CD4-positive, alpha-beta memory T cell (primary cell): Measurements from ENCODE around the gene XK. TPM values are rescaled to one million over a fixed set of nuclear protein-coding genes. Genes with fewer than 3 reads are reported as not detected.
A peak's percentile ranks its signal among the peaks of the same experiment; 100 is the strongest.
"Not testable (repeated sequence)": the region's sequence is repeated elsewhere in the genome, so short reads cannot be mapped to it uniquely, and the experiment has no call there.

Source experiments
- CTCF ChIA-PET: fragments of 350-600 bp; sonication (Branson Sonifier 250); formaldehyde crosslinking; loops from one replicate; lab custom pipeline; 2021; ENCODE audit warnings: inconsistent platforms; ENCODE audit not compliant: partially characterized antibody; lab: Charles Lee
- POLR2A ChIA-PET: fragments of 350-600 bp; sonication (Branson Sonifier 250); formaldehyde crosslinking; loops from one replicate; lab custom pipeline; 2021; ENCODE audit not compliant: partially characterized antibody; lab: Charles Lee
- DNase-seq, 5 donors: peaks; one replicate each; pipeline versions ENCODE4 v3.0.0 to v3.0.0-alpha.2; 2020 to 2022; ENCODE audit warnings: mixed read lengths in 1 of 5
- H3K27ac ChIP-seq: one replicate; pipeline ENCODE4 v1.7.0; 2013; ENCODE audit warnings: low read depth, low read length
- H3K27me3 ChIP-seq: 2 replicates; pipeline ENCODE4 v1.7.0; 2013; ENCODE audit warnings: mild to moderate bottlenecking, low read length, moderate library complexity; ENCODE audit not compliant: insufficient read depth
- H3K36me3 ChIP-seq: 2 replicates; pipeline ENCODE4 v1.7.0; 2013; ENCODE audit warnings: mild to moderate bottlenecking, low read length, moderate library complexity; ENCODE audit not compliant: insufficient read depth
- H3K4me1 ChIP-seq: 2 replicates; pipeline ENCODE4 v1.7.0; 2013; ENCODE audit warnings: mild to moderate bottlenecking, low read length, moderate library complexity; ENCODE audit not compliant: insufficient read depth
- H3K4me3 ChIP-seq, 2 donors: one replicate each; pipeline ENCODE4 v1.7.0; 2013; ENCODE audit warnings: low read length in 2 of 2, mild to moderate bottlenecking in 1 of 2
- H3K9me3 ChIP-seq, 2 donors: one replicate each; pipeline ENCODE4 v1.7.0; 2013; ENCODE audit warnings: low read length in 2 of 2, control low read depth in 1 of 2; ENCODE audit not compliant: control insufficient read depth in 1 of 2
- H3K27ac Mint-ChIP-seq, 7 donors: one replicate each; pipeline ENCODE4 v1.8.0; 2020 to 2021; ENCODE audit warnings: mixed read lengths in 7 of 7, mild to moderate bottlenecking in 6 of 7, inconsistent platforms in 3 of 7, moderate library complexity in 3 of 7
- H3K27me3 Mint-ChIP-seq, 2 donors: one replicate each; pipeline ENCODE4 v1.8.0; 2020 to 2021; ENCODE audit warnings: mixed read lengths in 2 of 2
- H3K36me3 Mint-ChIP-seq, 2 donors: one replicate each; pipeline ENCODE4 v1.8.0; 2020 to 2021; ENCODE audit warnings: mixed read lengths in 2 of 2, inconsistent platforms in 1 of 2, mild to moderate bottlenecking in 1 of 2
- H3K4me1 Mint-ChIP-seq, 4 donors: one replicate each; pipeline ENCODE4 v1.8.0; 2020 to 2021; ENCODE audit warnings: mixed read lengths in 4 of 4, mild to moderate bottlenecking in 1 of 4
- H3K4me3 Mint-ChIP-seq, 8 donors: one replicate each; pipeline ENCODE4 v1.8.0; 2020 to 2021; ENCODE audit warnings: mixed read lengths in 8 of 8, mild to moderate bottlenecking in 7 of 8, moderate library complexity in 6 of 8, inconsistent platforms in 3 of 8
- H3K9me3 Mint-ChIP-seq, 8 donors: one replicate each; pipeline ENCODE4 v1.8.0; 2020 to 2021; ENCODE audit warnings: mixed read lengths in 8 of 8, mild to moderate bottlenecking in 5 of 8, inconsistent platforms in 3 of 8, moderate library complexity in 1 of 8
- intact Hi-C: fragments of 100-400 bp; cut with micrococcal nuclease; formaldehyde crosslinking; loops from one replicate; pipeline ENCODE4 v1.15.1; 2023
- polyA plus RNA-seq, 2 donors: library from polyadenylated mRNA; unstranded; fragments of 300-500 nt; fragmentation: Illumina TruSeq; gene quantifications; one replicate each; pipeline ENCODE4 v1.2.3, GENCODE V29; 2021
- total RNA-seq, 2 experiments: library from RNA; stranded (reverse); gene quantifications; one replicate each; pipeline ENCODE4 v1.2.3, GENCODE V29; 2021

Gene XK
- total and polyA plus RNA-seq, 4 experiments from 2014 or later = not detected

DNA sequence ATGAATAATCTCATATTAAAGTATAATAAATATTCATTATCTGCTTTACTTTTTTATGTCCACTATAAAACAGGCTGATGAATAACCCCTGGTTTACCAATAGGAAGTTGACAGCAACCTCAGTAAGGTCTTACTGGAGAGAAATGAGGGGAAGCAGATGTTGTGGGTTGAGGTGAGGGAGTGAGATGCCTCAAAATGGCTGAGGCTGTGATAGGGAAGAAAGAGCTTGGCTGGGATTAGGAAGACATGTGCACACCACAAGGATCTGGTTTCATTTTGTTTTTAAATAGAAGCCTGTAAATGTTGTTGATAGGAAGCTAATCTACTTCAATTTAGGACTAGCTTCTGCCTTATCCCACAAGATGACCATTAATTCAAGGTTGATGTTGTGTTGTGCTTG lies 79.9 kb downstream of the XK start:
- Histone ChIP-seq H3K27ac (no peak overlapping the region), H3K4me1 (no peaks in the 10 kb centered on the region)
- POLR2A ChIA-PET = no interaction called here

GRCh38 chrX:37767430-37767829 lies 81.8 kb downstream of the XK start:
- Mint-ChIP-seq H3K4me1 (peaks cover 5 to 9% (median 7%) of the 10 kb centered on the region in 4 donors), H3K4me3 (no peak overlapping the region), H3K36me3 (no peaks in the 10 kb centered on the region), H3K9me3 (peaks cover 0 to 8% (median 0%) of the 10 kb centered on the region in 8 donors), H3K27me3 (no peaks in the 10 kb centered on the region), H3K27ac (peak overlapping the region in 1 of 7 donors; percentile 54)
- intact Hi-C loops = no loop called here
- Histone ChIP-seq H3K36me3 (no peaks in the 10 kb centered on the region), H3K4me3 (no peak overlapping the region), H3K27me3 (no peaks in the 10 kb centered on the region), H3K4me1 (no peaks in the 10 kb centered on the region), H3K9me3 (no peaks in the 10 kb centered on the region), H3K27ac (no peak overlapping the region)
- POLR2A ChIA-PET = no interaction called here
- DNase-seq = no peak
- CTCF ChIA-PET = interaction anchor here (0.7 kb wide), 1 partner anchor 25 kb away, joined by 3 read pairs; no protein-coding TSS in a partner anchor

More for the DNA sequence above, 79.9 kb downstream of the XK start:
- no peaks in the 10 kb centered on the region for H3K27me3 Mint-ChIP-seq
- H3K36me3 ChIP-seq = no peaks in the 10 kb centered on the region
- H3K4me3 Mint-ChIP-seq = no peak overlapping the region
- intact Hi-C loops = no loop called here
- no peak overlapping the region for H3K27ac Mint-ChIP-seq
- no peak for DNase-seq
- H3K36me3 Mint-ChIP-seq = no peaks in the 10 kb centered on the region
- H3K27me3 ChIP-seq = no peaks in the 10 kb centered on the region
- CTCF ChIA-PET = no interaction called here
- H3K9me3 Mint-ChIP-seq = peaks cover 0 to 8% (median 0%) of the 10 kb centered on the region in 8 donors
- no peak overlapping the region for H3K4me3 ChIP-seq
- peaks cover 5 to 9% (median 7%) of the 10 kb centered on the region in 4 donors for H3K4me1 Mint-ChIP-seq
- no peaks in the 10 kb centered on the region for H3K9me3 ChIP-seq

DNA sequence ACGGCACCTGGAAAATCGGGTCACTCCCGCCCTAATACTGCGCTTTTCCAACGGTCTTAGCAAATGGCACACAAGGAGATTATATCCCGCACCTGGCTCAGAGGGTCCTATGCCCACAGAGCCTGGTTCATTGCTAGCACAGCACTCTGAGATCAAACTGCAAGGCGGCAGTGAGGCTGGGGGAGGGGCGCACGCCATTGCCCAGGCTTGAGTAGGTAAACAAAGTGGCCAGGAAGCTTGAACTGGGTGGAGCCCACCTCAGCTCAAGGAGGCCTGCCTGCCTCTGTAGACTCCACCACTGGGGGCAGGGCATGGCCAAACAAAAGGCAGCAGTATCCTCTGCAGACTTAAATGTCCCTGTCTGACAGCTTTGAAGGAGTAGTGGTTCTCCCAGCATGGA lies 83.3 kb downstream of the XK start:
- DNase-seq, H3K27me3 Mint-ChIP-seq, intact Hi-C loops, H3K27ac Mint-ChIP-seq, POLR2A ChIA-PET, H3K36me3 ChIP-seq, H3K9me3 Mint-ChIP-seq, H3K27me3 ChIP-seq, H3K4me3 Mint-ChIP-seq, H3K36me3 Mint-ChIP-seq, H3K4me1 ChIP-seq, H3K4me1 Mint-ChIP-seq, H3K27ac ChIP-seq, H3K4me3 ChIP-seq, H3K9me3 ChIP-seq, CTCF ChIA-PET: not testable (repeated sequence)

- peak overlapping the region in 7 of 8 donors; percentile 14 to 72 (median 46) for H3K4me3 Mint-ChIP-seq
- ChIA-PET POLR2A (interaction anchor here (1.6 kb wide), 1 partner anchor 10 kb away, joined by 3 read pairs; no protein-coding TSS in a partner anchor), CTCF (interaction anchor here (0.9 to 1.3 kb wide), 2 partner anchors 31 to 49 kb away, joined by 3 to 4 read pairs; no protein-coding TSS in a partner anchor)
- Histone ChIP-seq H3K36me3 (no peaks in the 10 kb centered on the region), H3K9me3 (no peaks in the 10 kb centered on the region), H3K27me3 (no peaks in the 10 kb centered on the region), H3K4me3 (no peak overlapping the region), H3K4me1 (peaks cover 26% of the 10 kb centered on the region), H3K27ac (no peak overlapping the region)
- H3K27ac Mint-ChIP-seq = peak overlapping the region; percentile 30 to 92 (median 63)
- H3K4me1 Mint-ChIP-seq = peaks cover 17 to 25% (median 21%) of the 10 kb centered on the region in 4 donors
- no peaks in the 10 kb centered on the region for H3K27me3 Mint-ChIP-seq
- DNase-seq = peak in 1 of 5 donors; percentile 15
- intact Hi-C loops = no loop called here
- no peaks in the 10 kb centered on the region for H3K36me3 Mint-ChIP-seq
- H3K9me3 Mint-ChIP-seq = no peaks in the 10 kb centered on the region
Measured at GRCh38 chrX:37776283-37776986, 90.8 kb downstream of the XK start.

DNA sequence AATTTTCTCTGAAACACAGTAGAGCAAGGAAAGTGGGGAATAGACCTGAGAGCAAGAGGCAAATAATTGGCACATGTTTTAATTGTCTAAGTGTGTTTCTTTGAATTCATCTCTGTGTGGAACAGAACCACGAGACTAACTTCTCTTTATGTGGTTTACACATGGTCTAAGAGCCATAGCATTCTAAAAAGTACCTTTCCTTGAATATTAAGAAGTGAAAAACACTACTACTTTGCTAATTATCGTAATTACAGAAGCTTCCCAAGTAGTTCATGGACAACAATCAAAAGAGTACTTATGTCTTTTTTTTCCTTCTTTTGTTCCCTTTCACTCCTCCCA lies 91.4 kb downstream of the XK start:
- DNase-seq = no peak
- peaks cover 17 to 25% (median 21%) of the 10 kb centered on the region in 4 donors for H3K4me1 Mint-ChIP-seq
- no peaks in the 10 kb centered on the region for H3K36me3 ChIP-seq
- H3K27me3 Mint-ChIP-seq = no peaks in the 10 kb centered on the region
- no peaks in the 10 kb centered on the region for H3K9me3 ChIP-seq
- H3K4me1 ChIP-seq = peaks cover 26% of the 10 kb centered on the region
- H3K27ac Mint-ChIP-seq = peak overlapping the region; percentile 30 to 76 (median 63)
- CTCF ChIA-PET = interaction anchor here (0.9 to 1.3 kb wide), 2 partner anchors 32 to 48 kb away, joined by 3 to 4 read pairs; no protein-coding TSS in a partner anchor
- intact Hi-C loops = no loop called here
- POLR2A ChIA-PET = interaction anchor here (1.6 kb wide), 1 partner anchor 9 kb away, joined by 3 read pairs; no protein-coding TSS in a partner anchor
- H3K4me3 ChIP-seq = no peak overlapping the region
- H3K9me3 Mint-ChIP-seq = no peaks in the 10 kb centered on the region
- H3K27ac ChIP-seq = no peak overlapping the region
- no peaks in the 10 kb centered on the region for H3K27me3 ChIP-seq
- no peaks in the 10 kb centered on the region for H3K36me3 Mint-ChIP-seq
- peak overlapping the region in 6 of 8 donors; percentile 14 to 72 (median 49) for H3K4me3 Mint-ChIP-seq

GRCh38 chrX:37779857-37780256 lies 94.3 kb downstream of the XK start, which contains the start of gene CYBB:
CYBB (plus strand) TSS chrX:37780059; CDS start chrX:37780078, 19 bp downstream.
- no peak within 1 kb of the TSS for H3K27ac Mint-ChIP-seq
- H3K9me3 Mint-ChIP-seq = no peaks in the 10 kb centered on the region
- Histone ChIP-seq H3K27me3 (no peaks in the 10 kb centered on the region), H3K4me3 (no peak within 1 kb of the TSS), H3K36me3 (no peaks in the 10 kb centered on the region), H3K4me1 (peaks cover 26% of the 10 kb centered on the region), H3K27ac (no peak within 1 kb of the TSS), H3K9me3 (no peaks in the 10 kb centered on the region)
- ChIA-PET CTCF (interaction anchor here (1.7 kb wide), 1 partner anchor 45 kb away, joined by 4 read pairs; no protein-coding TSS in a partner anchor), POLR2A (no interaction called here)
- intact Hi-C loops = no loop called here
- H3K27me3 Mint-ChIP-seq = no peaks in the 10 kb centered on the region
- peaks cover 17 to 25% (median 21%) of the 10 kb centered on the region in 4 donors for H3K4me1 Mint-ChIP-seq
- no peak within 1 kb of the TSS for H3K4me3 Mint-ChIP-seq
- no peaks in the 10 kb centered on the region for H3K36me3 Mint-ChIP-seq
- no peak for DNase-seq

- CTCF ChIA-PET = no interaction called here
- intact Hi-C loops = no loop called here
- H3K4me1 Mint-ChIP-seq = peaks cover 16 to 25% (median 19%) of the 10 kb centered on the region in 4 donors
- POLR2A ChIA-PET = no interaction called here
- no peak overlapping the region for H3K4me3 ChIP-seq
- H3K4me1 ChIP-seq = peaks cover 25% of the 10 kb centered on the region
- no peaks in the 10 kb centered on the region for H3K27me3 Mint-ChIP-seq
- no peak overlapping the region for H3K27ac Mint-ChIP-seq
- H3K4me3 Mint-ChIP-seq = no peak overlapping the region
- no peaks in the 10 kb centered on the region for H3K36me3 Mint-ChIP-seq
- H3K9me3 Mint-ChIP-seq = no peaks in the 10 kb centered on the region
- DNase-seq = no peak
- H3K27me3 ChIP-seq = no peaks in the 10 kb centered on the region
- no peaks in the 10 kb centered on the region for H3K9me3 ChIP-seq
- H3K36me3 ChIP-seq = no peaks in the 10 kb centered on the region
- H3K27ac ChIP-seq = no peak overlapping the region
Measured at GRCh38 chrX:37781081-37781480, 95.5 kb downstream of the XK start.
